H1 (cell line): ENCODE measurements around the gene TENT4B. TPM values are rescaled to one million over a fixed set of nuclear protein-coding genes. Genes with fewer than 3 reads are reported as not detected.

Source experiments
- CTCF ChIA-PET: fragments of 300-600 bp; sonication (Branson Sonifier 250); formaldehyde crosslinking; loops from one replicate; lab custom pipeline; 2021; ENCODE audit not compliant: partially characterized antibody; lab: Charles Lee
- POLR2A ChIA-PET: fragments of 300-600 bp; sonication (Branson Sonifier 250); formaldehyde crosslinking; loops from one replicate; lab custom pipeline; 2021; ENCODE audit warnings: inconsistent platforms; ENCODE audit not compliant: partially characterized antibody; lab: Charles Lee
- DNase-seq, 2 experiments: peaks; one replicate each; pipeline versions ENCODE4 v3.0.0 to v3.0.0-alpha.2; 2010 to 2022; ENCODE audit warnings: low spot score in 2 of 2, low read depth in 1 of 2, mixed read lengths in 1 of 2
- FAIRE-seq: peaks from 2 replicates; lab custom pipeline; 2011; peaks lifted over from hg19 to GRCh38; lab: Jason Lieb, UNC
- H2AFZ ChIP-seq: 2 replicates; pipeline ENCODE4 v1.8.1; 2012; ENCODE audit warnings: low read length, inconsistent platforms
- H2AK5ac ChIP-seq: 2 replicates; pipeline ENCODE4 v1.6.1; 2013; ENCODE audit warnings: low read depth, low read length
- H2BK120ac ChIP-seq: replicated peaks from 2 replicates; pipeline ENCODE3; 2013; ENCODE audit warnings: low read depth, low read length, inconsistent platforms
- H2BK12ac ChIP-seq: 2 replicates; pipeline ENCODE4 v1.6.1; 2013; ENCODE audit warnings: low read depth, low read length
- H2BK15ac ChIP-seq: 2 replicates; pipeline ENCODE4 v1.6.1; 2013; ENCODE audit warnings: low read length
- H2BK20ac ChIP-seq: 2 replicates; pipeline ENCODE4 v1.6.1; 2013; ENCODE audit warnings: low read length
- H2BK5ac ChIP-seq: 2 replicates; pipeline ENCODE4 v1.6.1; 2013; ENCODE audit warnings: low read depth, low read length
- H3K14ac ChIP-seq: 2 replicates; pipeline ENCODE4 v1.6.1; 2013; ENCODE audit warnings: inconsistent platforms; ENCODE audit not compliant: insufficient read length
- H3K18ac ChIP-seq: 2 replicates; pipeline ENCODE4 v1.6.1; 2013; ENCODE audit warnings: low read length; ENCODE audit errors: extremely low read depth
- H3K23ac ChIP-seq: 2 replicates; pipeline ENCODE4 v1.6.1; 2013; ENCODE audit warnings: inconsistent platforms; ENCODE audit not compliant: insufficient read length
- H3K23me2 ChIP-seq: 2 replicates; pipeline ENCODE4 v1.6.1; 2013; ENCODE audit warnings: low read depth, low read length
- H3K27ac ChIP-seq: 2 replicates; pipeline ENCODE4 v1.6.1; 2011; ENCODE audit warnings: low read depth, low read length, inconsistent platforms
- H3K27me3 ChIP-seq, 4 experiments: replicated peaks in 1 of 4; 1 replicate in 1 of 4; 2 replicates in 3 of 4; pipeline versions ENCODE4 v1.6.1 to v1.8.1; 2011 to 2013; ENCODE audit warnings: low read length in 3 of 4, mild to moderate bottlenecking in 3 of 4, inconsistent platforms in 2 of 4, mixed read lengths in 2 of 4, moderate library complexity in 1 of 4; ENCODE audit not compliant: control insufficient read depth in 3 of 4, insufficient read depth in 3 of 4; ENCODE audit errors: extremely low read depth in 1 of 4
- H3K36me3 ChIP-seq, 4 experiments: 2 replicates each; pipeline versions ENCODE4 v1.6.1 to v1.8.1; 2011 to 2013; ENCODE audit warnings: mild to moderate bottlenecking in 4 of 4, low read length in 3 of 4, moderate library complexity in 2 of 4, control low read depth in 1 of 4, inconsistent platforms in 1 of 4; ENCODE audit not compliant: insufficient read depth in 4 of 4, control insufficient read depth in 2 of 4
- H3K4ac ChIP-seq: replicated peaks from 2 replicates; pipeline ENCODE3; 2013; ENCODE audit warnings: low read length, low read depth, mixed read lengths, inconsistent platforms; ENCODE audit not compliant: insufficient read length
- H3K4me1 ChIP-seq, 4 experiments: replicated peaks in 1 of 4; 1 replicate in 1 of 4; 2 replicates in 3 of 4; pipeline versions ENCODE4 v1.6.1 to v1.8.1; 2011 to 2013; ENCODE audit warnings: low read length in 3 of 4, inconsistent platforms in 2 of 4, mixed read lengths in 1 of 4; ENCODE audit not compliant: insufficient read depth in 4 of 4, control insufficient read depth in 3 of 4
- H3K4me2 ChIP-seq, 2 experiments: 2 replicates each; pipeline versions ENCODE4 v1.6.1 to v1.8.1; 2011 to 2013; ENCODE audit warnings: low read depth in 2 of 2, low read length in 2 of 2, control low read depth in 1 of 2, inconsistent platforms in 1 of 2, mild to moderate bottlenecking in 1 of 2; ENCODE audit not compliant: insufficient read depth in 1 of 2
- H3K4me3 ChIP-seq, 4 experiments: fragments of 200-600, 300-600 bp in 1 of 4; sonication (generic), shearing (Covaris generic), sonication (Bioruptor Twin) in 1 of 4; 2 replicates each; pipeline versions ENCODE4 v1.5.1 to v1.8.1; 2011 to 2016; ENCODE audit warnings: low read length in 4 of 4, low read depth in 3 of 4, control low read depth in 2 of 4, inconsistent platforms in 2 of 4, mild to moderate bottlenecking in 2 of 4, mixed read lengths in 1 of 4, moderate library complexity in 1 of 4; ENCODE audit not compliant: insufficient read depth in 2 of 4; ENCODE audit errors: extremely low read depth in 1 of 4
- H3K56ac ChIP-seq: replicated peaks from 2 replicates; pipeline ENCODE3; 2013; ENCODE audit warnings: low read depth, mild to moderate bottlenecking, mixed read lengths, low read length, inconsistent platforms; ENCODE audit not compliant: insufficient read length
- H3K79me1 ChIP-seq: 2 replicates; pipeline ENCODE4 v1.6.1; 2013; ENCODE audit warnings: low read depth, low read length, control low read depth
- H3K79me2 ChIP-seq, 2 experiments: 2 replicates each; pipeline versions ENCODE4 v1.6.1 to v1.8.1; 2012 to 2013; ENCODE audit warnings: low read length in 2 of 2, mild to moderate bottlenecking in 2 of 2, inconsistent platforms in 1 of 2; ENCODE audit not compliant: insufficient read depth in 2 of 2, control insufficient read depth in 1 of 2
- H3K9ac ChIP-seq, 4 experiments: replicated peaks in 1 of 4; 1 replicate in 1 of 4; 2 replicates in 3 of 4; pipeline versions ENCODE4 v1.6.1 to v1.8.1; 2011 to 2013; ENCODE audit warnings: low read depth in 3 of 4, low read length in 3 of 4, control low read depth in 2 of 4, mild to moderate bottlenecking in 2 of 4, moderate library complexity in 2 of 4, inconsistent platforms in 1 of 4; ENCODE audit errors: extremely low read depth in 1 of 4
- H3K9me3 ChIP-seq, 2 experiments: 2 replicates each; pipeline versions ENCODE4 v1.6.1 to v1.8.1; 2012 to 2013; ENCODE audit warnings: mild to moderate bottlenecking in 2 of 2, moderate library complexity in 2 of 2, control low read depth in 1 of 2, inconsistent platforms in 1 of 2, low read depth in 1 of 2, low read length in 1 of 2, mixed read lengths in 1 of 2; ENCODE audit not compliant: insufficient read depth in 2 of 2
- H4K20me1 ChIP-seq, 2 experiments: replicated peaks in 1 of 2; 2 replicates each; pipeline versions ENCODE3 to v1.8.1; 2011 to 2013; ENCODE audit warnings: inconsistent platforms in 2 of 2, low read length in 2 of 2, mild to moderate bottlenecking in 1 of 2; ENCODE audit not compliant: insufficient read depth in 2 of 2, control insufficient read depth in 1 of 2
- H4K5ac ChIP-seq: 2 replicates; pipeline ENCODE4 v1.6.1; 2013; ENCODE audit warnings: low read length, low read depth, mixed read lengths, inconsistent platforms; ENCODE audit not compliant: insufficient read length
- H4K8ac ChIP-seq: 2 replicates; pipeline ENCODE4 v1.8.0; 2013; ENCODE audit warnings: mild to moderate bottlenecking, moderate library complexity, low read length, inconsistent platforms; ENCODE audit not compliant: insufficient read depth; ENCODE audit errors: extremely low read depth
- H4K91ac ChIP-seq: replicated peaks from 2 replicates; pipeline ENCODE3; 2013; ENCODE audit warnings: low read length, mixed read lengths, inconsistent platforms; ENCODE audit not compliant: insufficient read length
- ASH2L ChIP-seq: fragments of 200-600, 300-600 bp; sonication (generic); IDR thresholded peaks from one replicate; pipeline ENCODE4 v1.7.1; 2017; ENCODE audit warnings: low read length
- BCL11A ChIP-seq, 2 experiments: IDR thresholded peaks; one replicate each; pipeline ENCODE4 v1.6.1; 2011; ENCODE audit warnings: low read depth in 2 of 2, low read length in 2 of 2, mild to moderate bottlenecking in 2 of 2
- BRCA1 ChIP-seq: IDR thresholded peaks from 2 replicates; pipeline ENCODE4 v1.6.1; 2012; ENCODE audit warnings: low read depth, low read length, improper control_type of control experiment
- CBX8 ChIP-seq: fragments of 300-800, 300-1000 bp; sonication (generic); IDR thresholded peaks from 2 replicates; pipeline ENCODE4 v1.7.1; 2016; ENCODE audit warnings: low read depth, low read length, borderline replicate concordance
- HDAC2 ChIP-seq, 2 experiments: fragments of 300-600 bp in 1 of 2; sonication (generic) in 1 of 2; IDR thresholded peaks; 2 replicates each; pipeline ENCODE4 v1.6.1; 2011 to 2012; ENCODE audit warnings: low read depth in 2 of 2, low read length in 2 of 2, mild to moderate bottlenecking in 2 of 2, moderate library complexity in 2 of 2, borderline replicate concordance in 1 of 2, inconsistent platforms in 1 of 2
- HDAC6 ChIP-seq: IDR thresholded peaks from one replicate; pipeline ENCODE4 v1.7.1; 2012; ENCODE audit warnings: low read depth, mild to moderate bottlenecking, inconsistent platforms, low read length, moderate library complexity
- RAD21 ChIP-seq, 2 experiments: IDR thresholded peaks in 1 of 2; conservative IDR thresholded peaks in 1 of 2; 2 replicates each; pipeline ENCODE4 v1.6.1; 2011; ENCODE audit warnings: low read depth in 2 of 2, low read length in 2 of 2, improper control_type of control experiment in 1 of 2, inconsistent platforms in 1 of 2, mild to moderate bottlenecking in 1 of 2, moderate library complexity in 1 of 2
- SP2 ChIP-seq: IDR thresholded peaks from 2 replicates; pipeline ENCODE4 v1.6.1; 2012; ENCODE audit warnings: mild to moderate bottlenecking, low read length, inconsistent platforms
- SRF ChIP-seq: IDR thresholded peaks from 2 replicates; pipeline ENCODE4 v1.6.1; 2011; ENCODE audit warnings: mild to moderate bottlenecking, low read depth, low read length, moderate library complexity
- TCF12 ChIP-seq: IDR thresholded peaks from 2 replicates; pipeline ENCODE4 v1.6.1; 2011; ENCODE audit warnings: low read depth, mild to moderate bottlenecking, low read length
- WGBS, 2 experiments: shearing (Covaris generic) in 1 of 2; methylation state at CpG; one replicate each; pipeline versions ENCODE4 v1.1.6 to v1.1.7; 2013 to 2015; ENCODE audit warnings: low lambda C conversion rate in 2 of 2, mixed read lengths in 2 of 2, inconsistent platforms in 1 of 2, low coverage in 1 of 2, missing lambda C conversion rate in 1 of 2; ENCODE audit not compliant: insufficient replicate concordance in 2 of 2, insufficient coverage in 1 of 2, insufficient read length in 1 of 2; ENCODE audit errors: extremely low coverage in 1 of 2, missing lambda C conversion rate in 1 of 2; 5-methylcytosine and 5-hydroxymethylcytosine counted together
- polyA plus RNA-seq, 7 experiments: library from polyadenylated mRNA; depleted of rRNA in 3 of 7; stranded (reverse) in 5 of 7; unstranded in 2 of 7; fragments of >200 nt in 5 of 7; fragments of 200-250 nt in 2 of 7; gene quantifications; 1 replicate in 5 of 7; 2 replicates in 1 of 7; 4 replicates in 1 of 7; pipeline versions ENCODE4 v1.2.1 to v1.2.3, GENCODE V29; 2011 to 2013; ENCODE audit warnings: missing spikeins in 2 of 7, mixed read lengths in 2 of 7
- total RNA-seq: library from RNA; stranded (reverse); fragmentation: NEBNext Ultra II Directional; extraction: Animal tissue kit (Norgen Biotek cat#: 25700); gene quantifications from 2 replicates; pipeline ENCODE4 v1.2.1, GENCODE V29; 2021

TENT4B gene
- total and polyA plus RNA-seq, 2 of the 8 experiments (the other 6 are each of a cell fraction or from before 2014, with no cell fraction given): 4.2 to 15.7 TPM

DNA sequence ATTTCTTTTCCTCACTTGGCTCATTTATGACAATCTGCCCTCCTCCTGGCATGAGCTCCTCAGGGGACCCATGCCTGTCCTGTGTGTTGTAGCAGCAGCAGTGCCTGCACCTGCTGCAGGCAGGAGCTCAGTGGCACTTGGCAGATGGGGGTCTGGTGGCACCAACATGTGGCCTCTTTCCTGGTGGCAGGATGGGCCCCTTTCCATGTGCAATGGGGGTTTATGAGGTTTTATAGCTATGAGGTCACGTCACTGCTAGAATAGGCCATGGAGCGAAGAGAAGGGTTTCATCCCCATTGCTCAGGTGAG, 120.2 kb downstream of the TENT4B start:
- Histone ChIP-seq H3K56ac (no peak overlapping the region), H3K4me2 (no peak overlapping the region), H3K18ac (no peak overlapping the region), H2BK20ac (no peak overlapping the region), H3K79me2 (no peaks in the 10 kb centered on the region), H3K27me3 (no peaks in the 10 kb centered on the region), H3K4me3 (no peak overlapping the region), H3K79me1 (0 out of 2 replicates have a peak, but pooled peaks cover 3% of the 10 kb centered on the region), H3K4ac (no peak overlapping the region), H3K4me1 (no peaks in the 10 kb centered on the region), H2AFZ (no peak overlapping the region), H2BK5ac (no peak overlapping the region; the same call in 1 of the 2 replicates), H3K14ac (no peak overlapping the region), H3K27ac (no peak overlapping the region), H2BK15ac (no peak overlapping the region), H3K36me3 (no peaks in the 10 kb centered on the region), H3K9me3 (no peaks in the 10 kb centered on the region), H3K23me2 (no peaks in the 10 kb centered on the region), H3K23ac (no peak overlapping the region), H2BK120ac (no peak overlapping the region), H4K5ac (no peak overlapping the region), H2BK12ac (no peak overlapping the region), H4K8ac (no peak overlapping the region), H3K9ac (no peak overlapping the region), H4K91ac (no peak overlapping the region), H4K20me1 (peaks cover 0 to 2% of the 10 kb centered on the region in 2 experiments), H2AK5ac (no peak overlapping the region)
- DNase-seq (no peak), FAIRE-seq (no peak)
- TF ChIP-seq ASH2L (no peak), BCL11A (IDR thresholded peaks at IDR 0.05; ENCODE audit: low read depth in 2 of 2, low read length in 2 of 2) (no peak), SRF (no peak), HDAC2 (IDR thresholded peaks at IDR 0.05; ENCODE audit: borderline replicate concordance in 1 of 2, low read depth in 2 of 2, low read length in 2 of 2) (no peak), HDAC6 (no peak), CBX8 (no peak), RAD21 (IDR thresholded peaks at IDR 0.05 in 1 of 2, conservative IDR thresholded peaks at IDR 0.05 in 1 of 2; ENCODE audit: low read depth in 2 of 2, low read length in 2 of 2) (no peak), SP2 (no peak), TCF12 (no peak), BRCA1 (no peak)
- ChIA-PET CTCF (interaction anchor here (1.0 to 2.9 kb wide), 5 partner anchors 11 to 320 kb away, joined by 3 to 13 read pairs (median 4); no protein-coding TSS in a partner anchor), POLR2A (interaction anchor here (1.4 kb wide), 1 partner anchor 39 kb away, joined by 4 read pairs; no protein-coding TSS in a partner anchor)
- 100% methylated on average over 2 of the region's 2 CpGs; no CpG with 5 or more reads in 1 of the 2 experiments for WGBS, 2 experiments
